Endodermal cell (in vitro differentiated cells): Measurements from ENCODE around the gene HABP2. TPM values are rescaled to one million over a fixed set of nuclear protein-coding genes. Genes with fewer than 3 reads are reported as not detected.

Source experiments
- DNase-seq: peaks from one replicate; pipeline ENCODE4 v3.0.0-alpha.2; 2017
- H3K27ac ChIP-seq: 2 replicates; pipeline ENCODE4 v1.5.1; 2013; ENCODE audit warnings: mild to moderate bottlenecking, low read depth, low read length, moderate library complexity
- H3K27me3 ChIP-seq: 2 replicates; pipeline ENCODE4 v1.6.1; 2013; ENCODE audit warnings: mild to moderate bottlenecking, low read length, moderate library complexity; ENCODE audit not compliant: insufficient read depth, control insufficient read depth, poor library complexity, severe bottlenecking
- H3K36me3 ChIP-seq: 2 replicates; pipeline ENCODE4 v1.7.0; 2013; ENCODE audit warnings: mild to moderate bottlenecking, low read length, moderate library complexity; ENCODE audit not compliant: control insufficient read depth, insufficient read depth
- H3K4me1 ChIP-seq: one replicate; pipeline ENCODE4 v1.7.0; 2013; ENCODE audit warnings: low read length; ENCODE audit not compliant: control insufficient read depth, insufficient read depth
- H3K4me3 ChIP-seq: 2 replicates; pipeline ENCODE4 v1.5.1; 2013; ENCODE audit warnings: mild to moderate bottlenecking, low read length, moderate library complexity
- H3K9ac ChIP-seq: 2 replicates; pipeline ENCODE4 v1.6.1; 2013; ENCODE audit warnings: mild to moderate bottlenecking, low read length, moderate library complexity; ENCODE audit not compliant: poor library complexity, severe bottlenecking; ENCODE audit errors: extremely low read depth
- H3K9me3 ChIP-seq: 2 replicates; pipeline ENCODE4 v1.6.1; 2013; ENCODE audit warnings: mild to moderate bottlenecking, low read length, moderate library complexity; ENCODE audit not compliant: control insufficient read depth
- H3K27ac Mint-ChIP-seq: 2 replicates; pipeline ENCODE4 v1.8.0; 2020; ENCODE audit warnings: mixed read lengths
- H3K27me3 Mint-ChIP-seq: 2 replicates; pipeline ENCODE4 v1.8.0; 2021; ENCODE audit warnings: mild to moderate bottlenecking, mixed read lengths; ENCODE audit not compliant: insufficient read depth
- H3K36me3 Mint-ChIP-seq: 2 replicates; pipeline ENCODE4 v1.8.0; 2020; ENCODE audit warnings: low read depth, mixed read lengths
- H3K4me1 Mint-ChIP-seq: 2 replicates; pipeline ENCODE4 v1.8.0; 2020; ENCODE audit warnings: mixed read lengths
- H3K4me3 Mint-ChIP-seq: 2 replicates; pipeline ENCODE4 v1.8.0; 2020; ENCODE audit warnings: mild to moderate bottlenecking, moderate library complexity, mixed read lengths
- H3K9me3 Mint-ChIP-seq: 2 replicates; pipeline ENCODE4 v1.8.0; 2020; ENCODE audit warnings: mild to moderate bottlenecking, mixed read lengths
- WGBS, 2 experiments: methylation state at CpG; one replicate each; pipeline versions ENCODE4 v1.1.5 to v1.1.7; 2013; ENCODE audit warnings: missing lambda C conversion rate in 2 of 2, mixed read lengths in 1 of 2; ENCODE audit not compliant: insufficient coverage in 1 of 2, insufficient read length in 1 of 2; 5-methylcytosine and 5-hydroxymethylcytosine counted together
- total RNA-seq, 2 donors: library from RNA; stranded (reverse); fragmentation: NEBNext Ultra II Directional in 1 of 2; extraction: Animal tissue kit (Norgen Biotek cat#: 25700) in 1 of 2; gene quantifications; 2 replicates in 1 of 2; 3 replicates in 1 of 2; pipeline ENCODE4 v1.2.1, GENCODE V29; 2021
- TF ChIP-seq, protein P1 (sequence below): fragments of 200-600 bp; sonication (generic); conservative IDR thresholded peaks from 2 replicates; pipeline ENCODE4 v1.5.0; 2021; ENCODE audit warnings: antibody characterized with exemption, mild to moderate bottlenecking

The HABP2 gene
- total RNA-seq, 2 donors from 2014 or later: 0.71 to 1.6 TPM

DNA sequence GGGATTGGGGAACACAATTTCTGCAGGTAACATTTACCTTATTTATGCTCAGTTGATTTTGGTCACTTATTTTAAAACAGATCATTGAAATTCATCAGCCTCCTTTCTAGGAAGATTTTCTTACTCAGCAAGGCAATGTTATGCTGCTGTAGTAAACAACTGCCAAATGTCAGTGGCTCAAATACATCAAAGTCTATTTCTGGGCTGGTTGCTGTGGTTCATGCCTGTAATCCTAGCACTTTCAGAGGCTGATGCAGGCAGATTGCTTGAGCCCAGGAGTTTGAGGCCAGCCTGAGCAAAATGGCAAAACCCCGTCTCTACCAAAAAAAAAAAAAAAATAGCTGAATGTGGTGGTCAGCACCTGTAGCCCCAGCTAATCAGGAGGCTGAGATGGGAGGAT, 25.9 kb downstream of the HABP2 start:
- Histone ChIP-seq H3K4me1 (no peaks in the 10 kb centered on the region), H3K9me3 (no peaks in the 10 kb centered on the region), H3K9ac (no peak overlapping the region), H3K27ac (no peak overlapping the region), H3K27me3 (no peaks in the 10 kb centered on the region), H3K36me3 (no peaks in the 10 kb centered on the region), H3K4me3 (no peak overlapping the region)
- Mint-ChIP-seq H3K4me3 (no peak overlapping the region), H3K36me3 (no peaks in the 10 kb centered on the region), H3K27ac (no peak overlapping the region), H3K9me3 (no peaks in the 10 kb centered on the region), H3K4me1 (peaks cover 20% of the 10 kb centered on the region), H3K27me3 (peaks cover 7% of the 10 kb centered on the region)
- DNase-seq: no peak
- TF ChIP-seq, protein P1, sequence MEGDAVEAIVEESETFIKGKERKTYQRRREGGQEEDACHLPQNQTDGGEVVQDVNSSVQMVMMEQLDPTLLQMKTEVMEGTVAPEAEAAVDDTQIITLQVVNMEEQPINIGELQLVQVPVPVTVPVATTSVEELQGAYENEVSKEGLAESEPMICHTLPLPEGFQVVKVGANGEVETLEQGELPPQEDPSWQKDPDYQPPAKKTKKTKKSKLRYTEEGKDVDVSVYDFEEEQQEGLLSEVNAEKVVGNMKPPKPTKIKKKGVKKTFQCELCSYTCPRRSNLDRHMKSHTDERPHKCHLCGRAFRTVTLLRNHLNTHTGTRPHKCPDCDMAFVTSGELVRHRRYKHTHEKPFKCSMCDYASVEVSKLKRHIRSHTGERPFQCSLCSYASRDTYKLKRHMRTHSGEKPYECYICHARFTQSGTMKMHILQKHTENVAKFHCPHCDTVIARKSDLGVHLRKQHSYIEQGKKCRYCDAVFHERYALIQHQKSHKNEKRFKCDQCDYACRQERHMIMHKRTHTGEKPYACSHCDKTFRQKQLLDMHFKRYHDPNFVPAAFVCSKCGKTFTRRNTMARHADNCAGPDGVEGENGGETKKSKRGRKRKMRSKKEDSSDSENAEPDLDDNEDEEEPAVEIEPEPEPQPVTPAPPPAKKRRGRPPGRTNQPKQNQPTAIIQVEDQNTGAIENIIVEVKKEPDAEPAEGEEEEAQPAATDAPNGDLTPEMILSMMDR: no peak
- WGBS, 2 experiments: 90 to 93% methylated on average over 1 of the region's 1 CpG

GRCh38 chr10:113581092-113581491, 28.2 kb downstream of the HABP2 start:
- 96 to 100% methylated on average over 1 of the region's 1 CpG for WGBS, 2 experiments
- Histone ChIP-seq H3K27ac (no peak overlapping the region), H3K9me3 (no peaks in the 10 kb centered on the region), H3K4me1 (no peaks in the 10 kb centered on the region), H3K4me3 (no peak overlapping the region), H3K9ac (no peak overlapping the region), H3K36me3 (no peaks in the 10 kb centered on the region), H3K27me3 (no peaks in the 10 kb centered on the region)
- no peaks in the 10 kb centered on the region for H3K9me3 Mint-ChIP-seq
- TF ChIP-seq, protein P1: no peak
- no peaks in the 10 kb centered on the region for H3K36me3 Mint-ChIP-seq
- DNase-seq: no peak
- peaks cover 6% of the 10 kb centered on the region for H3K27me3 Mint-ChIP-seq
- no peak overlapping the region for H3K4me3 Mint-ChIP-seq
- H3K4me1 Mint-ChIP-seq: peaks cover 8% of the 10 kb centered on the region
- H3K27ac Mint-ChIP-seq: no peak overlapping the region

GRCh38 chr10:113583571-113583970, 30.7 kb downstream of the HABP2 start:
- TF ChIP-seq, protein P1: no peak
- Mint-ChIP-seq H3K36me3 (no peaks in the 10 kb centered on the region), H3K4me1 (peaks cover 10% of the 10 kb centered on the region), H3K27ac (no peak overlapping the region), H3K4me3 (no peak overlapping the region), H3K27me3 (peaks cover 6% of the 10 kb centered on the region), H3K9me3 (no peaks in the 10 kb centered on the region)
- Histone ChIP-seq H3K4me3 (no peak overlapping the region), H3K9ac (no peak overlapping the region), H3K36me3 (no peaks in the 10 kb centered on the region), H3K27me3 (no peaks in the 10 kb centered on the region), H3K27ac (no peak overlapping the region), H3K9me3 (no peaks in the 10 kb centered on the region), H3K4me1 (no peaks in the 10 kb centered on the region)
- WGBS, 2 experiments: 87 to 100% methylated on average over 1 to 3 of the region's 3 CpGs
- no peak for DNase-seq
